ENCODE data around the gene WFDC2.
A peak's percentile ranks its signal among the peaks of the same experiment; 100 is the strongest.

Gene WFDC2

GRCh38 chr20:45440891-45441685, 28.5 kb upstream of the WFDC2 start:
- Histone ChIP-seq H3K27me3 (ENCODE audit: insufficient read depth, low read depth) (no peaks in the 10 kb centered on the region; the same call in 1 of the 2 replicates), H3K4me1 (ENCODE audit: low read depth, poor library complexity, severe bottlenecking) (peaks cover 21% of the 10 kb centered on the region), H3K79me2 (ENCODE audit: insufficient read depth, low read depth) (no peaks in the 10 kb centered on the region), H3K9ac (no peak overlapping the region), H3K27ac (no peak overlapping the region), H3K36me3 (ENCODE audit: insufficient read depth) (no peaks in the 10 kb centered on the region), H4K20me1 (ENCODE audit: insufficient read depth) (no peaks in the 10 kb centered on the region), H3K4me2 (no peak overlapping the region), H2AFZ (ENCODE audit: low read depth) (no peak overlapping the region), H3K4me3 (IDR thresholded peaks at IDR 0.05; ENCODE audit: insufficient read depth, low read depth, low read length) (no peak overlapping the region)
- TF ChIP-seq CTCF (conservative IDR thresholded peaks at IDR 0.05; ENCODE audit: low read depth, low read length) = no peak

DNA sequence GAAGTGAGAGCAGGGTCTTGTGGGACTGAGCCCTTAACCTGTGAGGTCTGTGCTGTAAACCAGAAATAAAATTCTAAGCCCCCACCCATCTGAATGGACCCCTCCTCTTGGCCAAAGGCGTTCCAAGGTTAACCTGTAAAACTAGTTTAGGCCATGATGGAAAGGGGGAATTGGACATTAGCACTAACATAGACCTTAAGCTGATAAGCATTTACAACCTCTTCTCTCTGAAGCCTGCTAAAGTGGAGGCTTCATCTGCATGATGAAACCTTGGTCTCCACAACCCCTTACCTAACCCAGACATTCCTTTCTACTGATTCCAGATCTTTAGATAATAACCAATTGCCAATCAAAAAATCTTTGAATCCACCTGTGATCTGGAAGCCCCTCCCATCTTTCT, 27.8 kb upstream of the WFDC2 start:
- H3K4me3 ChIP-seq (IDR thresholded peaks at IDR 0.05; ENCODE audit: insufficient read depth, low read depth, low read length) = no peak overlapping the region
- no peak for TF ChIP-seq CTCF (conservative IDR thresholded peaks at IDR 0.05; ENCODE audit: low read depth, low read length)
- no peak overlapping the region for H2AFZ ChIP-seq (ENCODE audit: low read depth)
- H3K27ac ChIP-seq = no peak overlapping the region
- H3K4me1 ChIP-seq (ENCODE audit: low read depth, poor library complexity, severe bottlenecking) = peaks cover 14% of the 10 kb centered on the region
- no peaks in the 10 kb centered on the region for H4K20me1 ChIP-seq (ENCODE audit: insufficient read depth)
- H3K27me3 ChIP-seq (ENCODE audit: insufficient read depth, low read depth) = no peaks in the 10 kb centered on the region
- no peak overlapping the region for H3K4me2 ChIP-seq
- H3K79me2 ChIP-seq (ENCODE audit: insufficient read depth, low read depth) = no peaks in the 10 kb centered on the region
- no peaks in the 10 kb centered on the region for H3K36me3 ChIP-seq (ENCODE audit: insufficient read depth)
- no peak overlapping the region for H3K9ac ChIP-seq

- no peaks in the 10 kb centered on the region for H3K27me3 ChIP-seq (ENCODE audit: insufficient read depth, low read depth)
- H3K4me2 ChIP-seq = peak overlapping the region; percentile 37; the same call in 1 of the 2 replicates
- no peak overlapping the region for H3K4me3 ChIP-seq (IDR thresholded peaks at IDR 0.05; ENCODE audit: insufficient read depth, low read depth, low read length)
- H3K27ac ChIP-seq = no peak overlapping the region
- H3K4me1 ChIP-seq (ENCODE audit: low read depth, poor library complexity, severe bottlenecking) = peaks cover 14% of the 10 kb centered on the region
- no peak overlapping the region for H3K9ac ChIP-seq
- no peaks in the 10 kb centered on the region for H4K20me1 ChIP-seq (ENCODE audit: insufficient read depth)
- no peaks in the 10 kb centered on the region for H3K79me2 ChIP-seq (ENCODE audit: insufficient read depth, low read depth)
- no peak for TF ChIP-seq CTCF (conservative IDR thresholded peaks at IDR 0.05; ENCODE audit: low read depth, low read length)
- no peak overlapping the region for H2AFZ ChIP-seq (ENCODE audit: low read depth)
- no peaks in the 10 kb centered on the region for H3K36me3 ChIP-seq (ENCODE audit: insufficient read depth)
Measured at GRCh38 chr20:45444050-45444449, 25.5 kb upstream of the WFDC2 start.

- H3K4me1 ChIP-seq (ENCODE audit: low read depth, poor library complexity, severe bottlenecking) = peaks cover 14% of the 10 kb centered on the region
- H3K9ac ChIP-seq = no peak overlapping the region
- no peak overlapping the region for H2AFZ ChIP-seq (ENCODE audit: low read depth)
- peak; percentile 84 for TF ChIP-seq CTCF (conservative IDR thresholded peaks at IDR 0.05; ENCODE audit: low read depth, low read length)
- no peaks in the 10 kb centered on the region for H3K36me3 ChIP-seq (ENCODE audit: insufficient read depth)
- no peak overlapping the region for H3K4me2 ChIP-seq
- H4K20me1 ChIP-seq (ENCODE audit: insufficient read depth) = no peaks in the 10 kb centered on the region
- H3K27me3 ChIP-seq (ENCODE audit: insufficient read depth, low read depth) = no peaks in the 10 kb centered on the region
- H3K27ac ChIP-seq = no peak overlapping the region
- no peaks in the 10 kb centered on the region for H3K79me2 ChIP-seq (ENCODE audit: insufficient read depth, low read depth)
- no peak overlapping the region for H3K4me3 ChIP-seq (IDR thresholded peaks at IDR 0.05; ENCODE audit: insufficient read depth, low read depth, low read length)
Measured at GRCh38 chr20:45445805-45446562, 23.6 kb upstream of the WFDC2 start.
